GM10248 (cell line): ENCODE data around the gene DIPK1B.

Source experiments
- CTCF ChIA-PET: fragments of 300-600 bp; sonication (Branson Sonifier 250); formaldehyde crosslinking; extraction: SDS; loops from one replicate; lab custom pipeline; 2021; ENCODE audit warnings: antibody characterized with exemption; lab: Yijun Ruan, JAX
- POLR2A ChIA-PET: fragments of 350-650 bp; sonication (Branson Sonifier 250); formaldehyde crosslinking; extraction: SDS; loops from one replicate; lab custom pipeline; 2020; ENCODE audit warnings: antibody characterized with exemption; lab: Yijun Ruan, JAX
- DNase-seq: peaks from one replicate; pipeline ENCODE4 v3.0.0; 2012; ENCODE audit errors: extremely low spot score
- CTCF ChIP-seq: IDR thresholded peaks from 2 replicates; pipeline ENCODE4 v1.5.1; 2012; ENCODE audit warnings: mild to moderate bottlenecking, low read depth; ENCODE audit errors: extremely low read depth, missing control alignments, control extremely low read depth

Gene DIPK1B

GRCh38 chr9:136714893-136715274 is 2.5 kb downstream of the DIPK1B start:
- ChIA-PET POLR2A (interaction anchor here (0.6 to 3.9 kb wide), 2 partner anchors 13 to 25 kb away, joined by 3 to 36 read pairs; no protein-coding TSS in a partner anchor), CTCF (interaction anchor here (0.9 to 7.7 kb wide), 7 partner anchors 10 to 315 kb away, joined by 3 to 49 read pairs (median 3); no protein-coding TSS in a partner anchor)
- no peak for DNase-seq
- TF ChIP-seq CTCF, result no peak

- POLR2A ChIA-PET, result no interaction called here
- CTCF ChIA-PET, result interaction anchor here (7.7 kb wide), 1 partner anchor 11 kb away, joined by 49 read pairs; no protein-coding TSS in a partner anchor
- no peak for TF ChIP-seq CTCF
- no peak for DNase-seq
These were observed 5.0 kb downstream of the DIPK1B start for GRCh38 chr9:136717399-136717798.

- CTCF ChIA-PET, result interaction anchor here (7.7 kb wide), 1 partner anchor 10 kb away, joined by 49 read pairs; no protein-coding TSS in a partner anchor
These were observed 6.2 kb downstream of the DIPK1B start for GRCh38 chr9:136718345-136719194.

GRCh38 chr9:136719195-136719880 is 7.0 kb downstream of the DIPK1B start:
- ChIA-PET CTCF (interaction anchor here (7.7 kb wide), 1 partner anchor 9 kb away, joined by 49 read pairs; no protein-coding TSS in a partner anchor), POLR2A (interaction anchor here (1.6 to 2.2 kb wide), 2 partner anchors 8 to 315 kb away, joined by 4 to 15 read pairs; no protein-coding TSS in a partner anchor)
- DNase-seq, result no peak

More at GRCh38 chr9:136718345-136719194, 6.2 kb downstream of the DIPK1B start:
- POLR2A ChIA-PET, result interaction anchor here (1.6 to 2.2 kb wide), 2 partner anchors 9 to 316 kb away, joined by 4 to 15 read pairs; no protein-coding TSS in a partner anchor
- no peak for DNase-seq
- TF ChIP-seq CTCF, result no peak

GRCh38 chr9:136720251-136720897 is 8.0 kb downstream of the DIPK1B start:
- TF ChIP-seq CTCF, result no peak
- DNase-seq, result no peak
- CTCF ChIA-PET, result interaction anchor here (1.2 to 7.7 kb wide), 3 partner anchors 8 to 54 kb away, joined by 3 to 49 read pairs (median 3); no protein-coding TSS in a partner anchor
- POLR2A ChIA-PET, result no interaction called here

More at GRCh38 chr9:136719195-136719880, 7.0 kb downstream of the DIPK1B start:
- no peak for TF ChIP-seq CTCF

- CTCF ChIA-PET, result interaction anchor here (1.2 to 1.3 kb wide), 2 partner anchors 21 to 54 kb away, joined by 3 read pairs; no protein-coding TSS in a partner anchor
- POLR2A ChIA-PET, result no interaction called here
These were observed 8.5 kb downstream of the DIPK1B start for GRCh38 chr9:136720898-136721338.

More at GRCh38 chr9:136720898-136721338, 8.5 kb downstream of the DIPK1B start:
- TF ChIP-seq CTCF, result no peak
- DNase-seq, result no peak
